Endothelial cell of umbilical vein (primary cell): ENCODE results near the gene SLC26A8. TPM values are rescaled to one million over a fixed set of nuclear protein-coding genes. Genes with fewer than 3 reads are reported as not detected.

Source experiments
- BruUV-seq: library from RNA; stranded (reverse); fragments of 400-500 nt; replicated peaks from 2 replicates; lab custom pipeline; 2021; lab: Mats Ljungman, UMichigan
- CTCF ChIA-PET: fragments of 300-600, 350-600 bp; sonication (Branson Sonifier 250); formaldehyde crosslinking; loops from one replicate; lab custom pipeline; 2021; ENCODE audit warnings: antibody characterized with exemption, inconsistent platforms; lab: Charles Lee
- POLR2A ChIA-PET: fragments of 300-600, 350-600 bp; sonication (Branson Sonifier 250); formaldehyde crosslinking; loops from one replicate; lab custom pipeline; 2021; ENCODE audit warnings: antibody characterized with exemption, inconsistent platforms; lab: Charles Lee
- DNase-seq: peaks from one replicate; pipeline ENCODE4 v3.0.0-alpha.2; 2011; ENCODE audit warnings: low read depth, low spot score
- FAIRE-seq: peaks from 2 replicates; lab custom pipeline; 2011; peaks lifted over from hg19 to GRCh38; lab: Jason Lieb, UNC
- H2AFZ ChIP-seq: 2 replicates; pipeline ENCODE4 v1.6.0; 2012; ENCODE audit warnings: low read depth, low read length, control low read depth, inconsistent platforms
- H3K27ac ChIP-seq: 2 replicates; pipeline ENCODE4 v1.5.1; 2011; ENCODE audit warnings: low read depth, mild to moderate bottlenecking, control low read depth, low read length, moderate library complexity; ENCODE audit not compliant: insufficient read depth
- H3K27me3 ChIP-seq, 2 experiments: 2 replicates each; pipeline versions ENCODE4 v1.6.0 to v1.6.1; 2011; ENCODE audit warnings: low read length in 2 of 2, mixed read lengths in 1 of 2; ENCODE audit not compliant: control insufficient read depth in 2 of 2, insufficient read depth in 2 of 2
- H3K36me3 ChIP-seq, 2 experiments: 2 replicates in 1 of 2; 3 replicates in 1 of 2; pipeline ENCODE4 v1.5.1; 2011; ENCODE audit warnings: low read length in 2 of 2, mild to moderate bottlenecking in 1 of 2, moderate library complexity in 1 of 2; ENCODE audit not compliant: control insufficient read depth in 2 of 2, insufficient read depth in 2 of 2; ENCODE audit errors: extremely low read depth in 1 of 2
- H3K4me1 ChIP-seq: 3 replicates; pipeline ENCODE4 v1.5.1; 2011; ENCODE audit warnings: mild to moderate bottlenecking, low read length; ENCODE audit not compliant: control insufficient read depth, insufficient read depth; ENCODE audit errors: extremely low read depth
- H3K4me2 ChIP-seq: 2 replicates; pipeline ENCODE4 v1.6.1; 2011; ENCODE audit warnings: low read length, control low read depth, mixed read lengths; ENCODE audit not compliant: insufficient read depth
- H3K4me3 ChIP-seq, 3 experiments: fragments of 200-600 bp in 1 of 3; sonication (generic), shearing (Covaris generic) in 1 of 3; replicated peaks in 1 of 3; 2 replicates each; pipeline ENCODE4 v1.5.1; 2011 to 2016; ENCODE audit warnings: control low read depth in 3 of 3, low read length in 3 of 3, mild to moderate bottlenecking in 2 of 3, inconsistent platforms in 1 of 3, low read depth in 1 of 3, moderate library complexity in 1 of 3; ENCODE audit not compliant: insufficient read depth in 1 of 3
- H3K79me2 ChIP-seq: 2 replicates; pipeline ENCODE4 v1.6.0; 2012; ENCODE audit warnings: low read length, inconsistent platforms; ENCODE audit not compliant: control insufficient read depth, insufficient read depth
- H3K9ac ChIP-seq: replicated peaks from 2 replicates; pipeline ENCODE3; 2011; ENCODE audit warnings: low read length, control low read depth; ENCODE audit not compliant: insufficient read depth; ENCODE audit errors: extremely low read depth
- H3K9me1 ChIP-seq: replicated peaks from 3 replicates; pipeline ENCODE4 v1.6.0; 2011; ENCODE audit warnings: mild to moderate bottlenecking, low read length; ENCODE audit not compliant: control insufficient read depth, insufficient read depth; ENCODE audit errors: extremely low read depth
- H3K9me3 ChIP-seq: replicated peaks from 2 replicates; pipeline ENCODE4 v1.5.1; 2012; ENCODE audit warnings: low read length, inconsistent platforms; ENCODE audit not compliant: control insufficient read depth, insufficient read depth
- H4K20me1 ChIP-seq: replicated peaks from 2 replicates; pipeline ENCODE3; 2011; ENCODE audit warnings: mild to moderate bottlenecking, low read length; ENCODE audit not compliant: control insufficient read depth, insufficient read depth; ENCODE audit errors: extremely low read depth
- CTCF ChIP-seq, 2 donors: IDR thresholded peaks; 1 replicate in 1 of 2; 2 replicates in 1 of 2; pipeline ENCODE4 v1.5.1; 2011; ENCODE audit warnings: low read length in 2 of 2, mild to moderate bottlenecking in 2 of 2, moderate library complexity in 2 of 2, control low read depth in 1 of 2, inconsistent platforms in 1 of 2, low read depth in 1 of 2; ENCODE audit not compliant: insufficient read depth in 1 of 2; ENCODE audit errors: extremely low read depth in 1 of 2
- GATA2 ChIP-seq: IDR thresholded peaks from 2 replicates; pipeline ENCODE4 v1.7.0; 2011; ENCODE audit warnings: low read depth, mild to moderate bottlenecking, moderate library complexity, mixed read lengths, low read length; ENCODE audit not compliant: insufficient read length, insufficient read depth
- MAX ChIP-seq: IDR thresholded peaks from 2 replicates; pipeline ENCODE4 v1.6.1; 2011; ENCODE audit not compliant: insufficient read depth, insufficient read length
- dilution Hi-C: fragments of 300-500 bp; cut with MboI; formaldehyde crosslinking; loops from one replicate; pipeline ENCODE4 v1.15.0; 2019; ENCODE audit warnings: low sequenced_read_pairs; ENCODE audit not compliant: extremely low pct_ligation_motif_present
- intact Hi-C: fragments of 100-400 bp; cut with micrococcal nuclease; formaldehyde crosslinking; loops from one replicate; pipeline ENCODE4 v1.10.0; 2022
- polyA plus RNA-seq, 4 experiments: library from polyadenylated mRNA; depleted of rRNA in 3 of 4; stranded (reverse) in 3 of 4; unstranded in 1 of 4; fragments of >200 nt; gene quantifications; 2 replicates each; pipeline versions ENCODE4 v1.2.1 to v1.2.3, GENCODE V29; 2011 to 2012; ENCODE audit warnings: missing spikeins in 1 of 4
- total RNA-seq: library from RNA; stranded (reverse); gene quantifications from 2 replicates; pipeline ENCODE4 v1.2.3, GENCODE V29; 2021

Gene SLC26A8
- total and polyA plus RNA-seq, 2 donors (not counting 3 experiments of a cell fraction or from before 2014, with no cell fraction given): 0.01 TPM; not detected in 1

GRCh38 chr6:35973670-35974222, 50.7 kb downstream of the SLC26A8 start:
- BruUV-seq: no TSS peak
- Histone ChIP-seq H3K36me3 (no peaks in the 10 kb centered on the region), H3K79me2 (no peaks in the 10 kb centered on the region), H3K4me1 (peaks cover 6% of the 10 kb centered on the region), H2AFZ (no peak overlapping the region), H3K9ac (no peak overlapping the region), H4K20me1 (no peaks in the 10 kb centered on the region), H3K4me2 (no peak overlapping the region), H3K27me3 (no peaks in the 10 kb centered on the region), H3K27ac (no peak overlapping the region), H3K9me3 (no peaks in the 10 kb centered on the region), H3K9me1 (no peaks in the 10 kb centered on the region), H3K4me3 (no peak overlapping the region)
- DNase-seq: no peak
- FAIRE-seq: no peak
- CTCF ChIA-PET: interaction anchor here (1.0 kb wide), 1 partner anchor 139 kb away, joined by 4 read pairs; no protein-coding TSS in a partner anchor
- intact Hi-C loops (no loop called here), dilution Hi-C loops (no loop called here)
- POLR2A ChIA-PET: interaction anchor here (0.5 kb wide), 1 partner anchor 585 kb away, joined by 3 read pairs; no protein-coding TSS in a partner anchor
- TF ChIP-seq MAX (no peak), GATA2 (no peak), CTCF (IDR thresholded peaks at IDR 0.05; ENCODE audit: extremely low read depth in 1 of 2, insufficient read depth in 1 of 2, low read depth in 1 of 2, low read length in 2 of 2) (no peak)
